ENCODE results near the gene AASDH. TPM values are rescaled to one million over a fixed set of nuclear protein-coding genes. Genes with fewer than 3 reads are reported as not detected.
"Not testable (repeated sequence)": the region's sequence is repeated elsewhere in the genome, so short reads cannot be mapped to it uniquely, and the experiment has no call there.

The AASDH gene
- total RNA-seq, 1 experiment from 2014 or later, result 11.5 TPM

- Histone ChIP-seq H2AFZ (no peak overlapping the region), H3F3A (ENCODE audit: insufficient read depth, low read depth) (no peaks in the 10 kb centered on the region), H3K4me3 (no peak overlapping the region), H3K9me2 (ENCODE audit: insufficient read depth) (no peaks in the 10 kb centered on the region), H3K9me3 (ENCODE audit: insufficient read depth, low read depth) (no peaks in the 10 kb centered on the region), H3K4me2 (no peak overlapping the region), H3K27me3 (ENCODE audit: insufficient read depth, low read depth) (no peaks in the 10 kb centered on the region), H3K36me3 (ENCODE audit: low read depth) (no peaks in the 10 kb centered on the region), H3K27ac (no peak overlapping the region), H3K4me1 (replicated peaks; ENCODE audit: insufficient read depth) (no peaks in the 10 kb centered on the region), H4K20me1 (ENCODE audit: insufficient read depth) (no peaks in the 10 kb centered on the region), H3K79me2 (ENCODE audit: low read depth) (no peaks in the 10 kb centered on the region)
- BruUV-seq (replicated peaks), result no TSS peak
- DNase-seq, result no peak
- intact Hi-C loops (cut with micrococcal nuclease; ENCODE audit: unreplicated experiment), result no loop called here
- ChIA-PET CTCF (no interaction called here), POLR2A (ENCODE audit: unreplicated experiment) (no interaction called here)
- TF ChIP-seq EZH2 (IDR thresholded peaks at IDR 0.05; ENCODE audit: low read depth) (no peak), CTCF (conservative IDR thresholded peaks at IDR 0.05) (no peak)
These were observed 15.7 kb downstream of the AASDH start for GRCh38 chr4:56371426-56372220.

- TF ChIP-seq CTCF (conservative IDR thresholded peaks at IDR 0.05), result no peak
- no peak for TF ChIP-seq EZH2 (IDR thresholded peaks at IDR 0.05; ENCODE audit: low read depth)
- Histone ChIP-seq H3K4me3 (no peak overlapping the region), H3F3A (ENCODE audit: insufficient read depth, low read depth) (no peaks in the 10 kb centered on the region), H3K79me2 (ENCODE audit: low read depth) (no peaks in the 10 kb centered on the region), H3K4me1 (replicated peaks; ENCODE audit: insufficient read depth) (no peaks in the 10 kb centered on the region), H3K4me2 (no peak overlapping the region), H3K27ac (no peak overlapping the region), H4K20me1 (ENCODE audit: insufficient read depth) (no peaks in the 10 kb centered on the region), H2AFZ (no peak overlapping the region), H3K27me3 (ENCODE audit: insufficient read depth, low read depth) (no peaks in the 10 kb centered on the region), H3K36me3 (ENCODE audit: low read depth) (no peaks in the 10 kb centered on the region), H3K9me2 (ENCODE audit: insufficient read depth) (no peaks in the 10 kb centered on the region), H3K9me3 (ENCODE audit: insufficient read depth, low read depth) (no peaks in the 10 kb centered on the region)
- POLR2A ChIA-PET (ENCODE audit: unreplicated experiment), result no interaction called here
- no TSS peak for BruUV-seq (replicated peaks)
- CTCF ChIA-PET, result no interaction called here
- no peak for DNase-seq
- intact Hi-C loops (cut with micrococcal nuclease; ENCODE audit: unreplicated experiment), result no loop called here
These were observed 16.9 kb downstream of the AASDH start for GRCh38 chr4:56370377-56370776.

GRCh38 chr4:56362981-56363380 is 24.3 kb downstream of the AASDH start:
- H3K9me3 ChIP-seq (ENCODE audit: insufficient read depth, low read depth); intact Hi-C loops (cut with micrococcal nuclease; ENCODE audit: unreplicated experiment); H2AFZ ChIP-seq; H3K4me1 ChIP-seq (replicated peaks; ENCODE audit: insufficient read depth); BruUV-seq (replicated peaks); H3K4me3 ChIP-seq; H3K27me3 ChIP-seq (ENCODE audit: insufficient read depth, low read depth); H3K9me2 ChIP-seq (ENCODE audit: insufficient read depth); H3F3A ChIP-seq (ENCODE audit: insufficient read depth, low read depth); H3K79me2 ChIP-seq (ENCODE audit: low read depth); H3K4me2 ChIP-seq; H4K20me1 ChIP-seq (ENCODE audit: insufficient read depth); POLR2A ChIA-PET (ENCODE audit: unreplicated experiment); H3K27ac ChIP-seq; CTCF ChIA-PET; H3K36me3 ChIP-seq (ENCODE audit: low read depth); DNase-seq: not testable (repeated sequence)

GRCh38 chr4:56360071-56360470 is 27.2 kb downstream of the AASDH start:
- Histone ChIP-seq H3K9me2 (ENCODE audit: insufficient read depth) (no peaks in the 10 kb centered on the region), H3K27me3 (ENCODE audit: insufficient read depth, low read depth) (no peaks in the 10 kb centered on the region), H3K36me3 (ENCODE audit: low read depth) (no peaks in the 10 kb centered on the region), H3K9me3 (ENCODE audit: insufficient read depth, low read depth) (no peaks in the 10 kb centered on the region), H3K4me3 (no peak overlapping the region), H3K27ac (no peak overlapping the region), H3K4me2 (no peak overlapping the region), H2AFZ (no peak overlapping the region), H3K79me2 (ENCODE audit: low read depth) (no peaks in the 10 kb centered on the region), H4K20me1 (ENCODE audit: insufficient read depth) (no peaks in the 10 kb centered on the region), H3F3A (ENCODE audit: insufficient read depth, low read depth) (no peaks in the 10 kb centered on the region), H3K4me1 (replicated peaks; ENCODE audit: insufficient read depth) (no peaks in the 10 kb centered on the region)
- BruUV-seq (replicated peaks), result no TSS peak
- no peak for DNase-seq
- POLR2A ChIA-PET (ENCODE audit: unreplicated experiment), result no interaction called here
- no peak for TF ChIP-seq CTCF (conservative IDR thresholded peaks at IDR 0.05)
- no peak for TF ChIP-seq EZH2 (IDR thresholded peaks at IDR 0.05; ENCODE audit: low read depth)
- intact Hi-C loops (cut with micrococcal nuclease; ENCODE audit: unreplicated experiment), result no loop called here
- CTCF ChIA-PET, result no interaction called here
